Motor neuron (in vitro differentiated cells): ENCODE results near the gene ST3GAL3. TPM values are rescaled to one million over a fixed set of nuclear protein-coding genes. Genes with fewer than 3 reads are reported as not detected.

Experiments used
- ATAC-seq, 8 experiments: fragments of 200-7000 bp; cut with Tn5 transposase; replicated peaks in 6 of 8; 2 replicates each; pipeline ENCODE4 v1.8.0; 2021; ENCODE audit warnings: mild to moderate bottlenecking in 8 of 8, moderate library complexity in 8 of 8
- H3K27ac ChIP-seq, 2 donors: fragments of 250-450 bp; sonication (Bioruptor Pico); 2 replicates each; pipeline ENCODE4 v1.9.0; 2021; ENCODE audit warnings: antibody characterized with exemption in 2 of 2, mild to moderate bottlenecking in 2 of 2, moderate library complexity in 1 of 2
- H3K4me1 ChIP-seq, 2 donors: fragments of 250-450 bp; sonication (Bioruptor Pico); replicated peaks in 1 of 2; 2 replicates each; pipeline ENCODE4 v1.6.1; 2021; ENCODE audit warnings: antibody characterized with exemption in 2 of 2, mild to moderate bottlenecking in 2 of 2, moderate library complexity in 1 of 2
- H3K4me3 ChIP-seq, 5 donors: fragments of 250-450 bp; sonication (Bioruptor Pico); 2 replicates each; pipeline ENCODE4 v1.9.0; 2021; ENCODE audit warnings: antibody characterized with exemption in 5 of 5, mild to moderate bottlenecking in 5 of 5, moderate library complexity in 4 of 5
- WGBS, 10 experiments: fragments of 450-650 bp; shearing (Covaris generic); methylation state at CpG; one replicate each; pipeline ENCODE4 v1.0.0; 2022; 5-methylcytosine and 5-hydroxymethylcytosine counted together
- in situ Hi-C, 9 experiments: fragments of 400-800 bp; cut with MboI; loops; one replicate each; pipeline ENCODE4 v1.15.0; 2021; ENCODE audit warnings: low sequenced_read_pairs in 9 of 9, low pct_unique_long_range_greater_than_20kb in 2 of 9; ENCODE audit not compliant: unreplicated experiment in 9 of 9
- total RNA-seq, 8 experiments: library from RNA; unstranded; fragments of 300-600 nt; gene quantifications; 2 replicates each; pipeline versions ENCODE4 v1.2.3 to v1.2.4, GENCODE V29; 2022

Gene ST3GAL3
- total RNA-seq, 8 experiments from 2014 or later: 11.7 to 30.6 (median 29.0) TPM

- Histone ChIP-seq H3K4me3 (no peak overlapping the region), H3K27ac (no peak overlapping the region), H3K4me1 (no peaks in the 10 kb centered on the region)
- WGBS, 10 experiments: 88 to 100% (median 100%) methylated on average over 1 to 5 of the region's 5 CpGs; no CpG with 5 or more reads in 2 of the 10 experiments
- in situ Hi-C loops: no loop called here
- ATAC-seq: no peak
Measured at GRCh38 chr1:43890815-43891214, 183.5 kb downstream of the ST3GAL3 start.

- H3K27ac ChIP-seq: no peak overlapping the region
- H3K4me1 ChIP-seq: no peaks in the 10 kb centered on the region
- ATAC-seq: no peak
- WGBS, 10 experiments: 20 to 83% (median 73%) methylated on average over 1 of the region's 1 CpG; no CpG with 5 or more reads in 6 of the 10 experiments
- H3K4me3 ChIP-seq: no peak overlapping the region
- in situ Hi-C loops: no loop called here
Measured at GRCh38 chr1:43893006-43893405, 185.7 kb downstream of the ST3GAL3 start.

- Histone ChIP-seq H3K4me1 (no peaks in the 10 kb centered on the region), H3K4me3 (no peak overlapping the region), H3K27ac (no peak overlapping the region)
- in situ Hi-C loops: no loop called here
- ATAC-seq: no peak
- 93 to 100% (median 100%) methylated on average over 3 to 12 of the region's 12 CpGs; no CpG with 5 or more reads in 6 of the 10 experiments for WGBS, 10 experiments
Measured at GRCh38 chr1:43898981-43899380, 191.6 kb downstream of the ST3GAL3 start.

GRCh38 chr1:43900386-43900785 is 193.1 kb downstream of the ST3GAL3 start:
- in situ Hi-C loops: no loop called here
- H3K4me1 ChIP-seq: no peaks in the 10 kb centered on the region
- ATAC-seq: no peak
- WGBS, 10 experiments: 83 to 100% (median 90%) methylated on average over 1 to 3 of the region's 3 CpGs; no CpG with 5 or more reads in 7 of the 10 experiments
- no peak overlapping the region for H3K4me3 ChIP-seq
- no peak overlapping the region for H3K27ac ChIP-seq

GRCh38 chr1:43901196-43901961 is 194.0 kb downstream of the ST3GAL3 start:
- H3K4me3 ChIP-seq: no peak overlapping the region
- 17 to 96% (median 92%) methylated on average over 1 to 5 of the region's 7 CpGs; no CpG with 5 or more reads in 4 of the 10 experiments for WGBS, 10 experiments
- no peaks in the 10 kb centered on the region for H3K4me1 ChIP-seq
- in situ Hi-C loops: no loop called here
- no peak overlapping the region for H3K27ac ChIP-seq
- ATAC-seq: peak in 3 of 8 experiments; percentile 85 to 99 (median 97)

GRCh38 chr1:43902058-43902831 is 194.9 kb downstream of the ST3GAL3 start:
- 80 to 100% (median 97%) methylated on average over 1 to 4 of the region's 4 CpGs; no CpG with 5 or more reads in 4 of the 10 experiments for WGBS, 10 experiments
- in situ Hi-C loops: no loop called here

GRCh38 chr1:43904660-43905551 is 197.6 kb downstream of the ST3GAL3 start:
- Histone ChIP-seq H3K4me3 (no peak overlapping the region), H3K4me1 (no peaks in the 10 kb centered on the region), H3K27ac (no peak overlapping the region)
- ATAC-seq: no peak
- 82% methylated on average over 2 of the region's 7 CpGs; no CpG with 5 or more reads in 9 of the 10 experiments for WGBS, 10 experiments
- in situ Hi-C loops: no loop called here

More at GRCh38 chr1:43902058-43902831, 194.9 kb downstream of the ST3GAL3 start:
- Histone ChIP-seq H3K4me3 (no peak overlapping the region), H3K27ac (no peak overlapping the region), H3K4me1 (no peaks in the 10 kb centered on the region)
- no peak for ATAC-seq

- ATAC-seq: no peak
- Histone ChIP-seq H3K4me3 (no peak overlapping the region), H3K27ac (no peak overlapping the region), H3K4me1 (peaks cover 9 to 10% of the 10 kb centered on the region in 2 donors)
- 94 to 100% (median 100%) methylated on average over 1 to 2 of the region's 2 CpGs; no CpG with 5 or more reads in 6 of the 10 experiments for WGBS, 10 experiments
- in situ Hi-C loops: no loop called here
Measured at GRCh38 chr1:43908226-43908625, 200.9 kb downstream of the ST3GAL3 start.

- H3K4me1 ChIP-seq: peaks cover 11 to 12% of the 10 kb centered on the region in 2 donors
- no peak overlapping the region for H3K27ac ChIP-seq
- WGBS, 10 experiments: 86 to 100% (median 93%) methylated on average over 1 to 5 of the region's 5 CpGs; no CpG with 5 or more reads in 3 of the 10 experiments
- in situ Hi-C loops: no loop called here
- no peak overlapping the region for H3K4me3 ChIP-seq
- ATAC-seq: no peak
Measured at GRCh38 chr1:43908858-43909257, 201.5 kb downstream of the ST3GAL3 start.

- 88 to 100% (median 100%) methylated on average over 1 of the region's 1 CpG; no CpG with 5 or more reads in 6 of the 10 experiments for WGBS, 10 experiments
- no peak for ATAC-seq
- in situ Hi-C loops: no loop called here
- H3K4me3 ChIP-seq: no peak overlapping the region
- H3K27ac ChIP-seq: no peak overlapping the region
- peaks cover 11 to 12% of the 10 kb centered on the region in 2 donors for H3K4me1 ChIP-seq
Measured at GRCh38 chr1:43910343-43910742, 203.0 kb downstream of the ST3GAL3 start.

- WGBS, 10 experiments: 0 to 100% (median 63%) methylated on average over 1 to 2 of the region's 2 CpGs; no CpG with 5 or more reads in 5 of the 10 experiments
- Histone ChIP-seq H3K27ac (peak overlapping the region in 1 of 2 donors; percentile 14), H3K4me3 (no peak overlapping the region), H3K4me1 (peaks cover 11 to 12% of the 10 kb centered on the region in 2 donors)
- peak; percentile 37 to 72 (median 64) for ATAC-seq
- in situ Hi-C loops: no loop called here
Measured at GRCh38 chr1:43912607-43913006, 205.3 kb downstream of the ST3GAL3 start.

GRCh38 chr1:43913051-43913501 is 205.7 kb downstream of the ST3GAL3 start:
- in situ Hi-C loops: no loop called here
- ATAC-seq: peak; percentile 56 to 89 (median 64)
- Histone ChIP-seq H3K4me1 (peaks cover 11 to 12% of the 10 kb centered on the region in 2 donors), H3K4me3 (no peak overlapping the region), H3K27ac (peak overlapping the region in 1 of 2 donors; percentile 14)
- 28 to 83% (median 52%) methylated on average over 2 to 7 of the region's 7 CpGs; no CpG with 5 or more reads in 3 of the 10 experiments for WGBS, 10 experiments
